Activated CD8-positive, alpha-beta memory T cell treated with anti-CD3 and anti-CD28 coated beads, Interleukin-2, amount 50 U/mL, for 4 hours (primary cell): Measurements from ENCODE around the gene DNAJC22.
A peak's percentile ranks its signal among the peaks of the same experiment; 100 is the strongest.
"Not testable (repeated sequence)": the region's sequence is repeated elsewhere in the genome, so short reads cannot be mapped to it uniquely, and the experiment has no call there.

ENCODE experiments used
- DNase-seq: peaks from one replicate; pipeline ENCODE4 v3.0.0-alpha.2; 2020

Gene DNAJC22

DNA sequence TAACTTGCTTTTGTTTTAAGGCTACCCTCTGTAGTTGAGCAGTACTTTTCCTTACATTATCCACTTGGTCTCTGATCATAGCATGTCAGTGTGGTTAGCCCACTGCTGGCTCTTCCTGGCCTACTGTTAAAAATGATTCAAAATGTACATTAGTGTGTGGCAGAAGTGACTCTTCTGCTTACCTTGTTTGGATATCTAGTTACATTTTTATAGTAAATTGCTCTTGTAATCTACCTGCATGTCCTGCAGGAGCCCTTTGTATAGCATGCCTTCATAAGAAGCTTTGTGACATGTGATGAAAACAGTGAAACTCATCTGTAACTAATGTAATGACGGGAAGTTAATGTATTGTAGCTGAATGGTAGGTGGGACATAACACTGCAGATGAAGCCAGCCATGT, 28.7 kb downstream of the DNAJC22 start:
- no peak for DNase-seq

DNA sequence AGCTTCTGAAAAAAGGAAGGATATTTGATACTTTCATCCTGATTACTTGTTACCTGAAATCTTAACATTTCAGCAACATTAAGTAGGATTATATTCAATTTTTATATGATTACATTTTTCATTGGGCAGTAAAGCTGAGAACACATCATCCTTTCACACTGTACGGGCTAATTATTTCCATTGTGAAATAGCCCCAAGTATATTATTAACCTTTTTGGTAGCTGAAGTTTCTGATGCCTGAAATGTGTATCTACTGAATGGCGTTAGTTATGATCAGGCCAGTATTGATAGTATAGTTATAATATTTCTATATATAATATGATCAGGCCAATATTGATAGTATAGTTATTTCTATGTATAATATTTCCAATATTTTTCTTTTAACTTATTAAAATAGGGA, 30.7 kb downstream of the DNAJC22 start:
- DNase-seq = no peak

DNA sequence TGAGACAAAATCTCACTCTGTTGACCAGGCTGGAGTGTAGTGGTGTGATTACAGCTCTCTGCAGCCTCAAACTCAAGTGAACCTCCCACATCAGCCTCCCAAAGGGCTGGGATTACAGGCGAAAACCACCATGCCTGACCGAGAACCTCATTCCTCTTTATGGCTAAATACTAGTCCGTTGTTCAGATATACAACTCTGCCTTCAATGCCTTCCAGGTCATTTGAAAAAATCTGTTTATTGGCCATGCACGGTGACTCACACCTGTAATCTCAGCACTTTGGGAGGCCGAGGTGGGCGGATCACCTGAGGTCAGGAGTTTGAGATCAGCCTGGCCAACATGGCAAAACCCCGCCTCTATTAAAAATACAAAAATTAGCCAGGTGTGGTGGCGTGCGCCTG, 33.5 kb downstream of the DNAJC22 start:
- DNase-seq = not testable (repeated sequence)

DNA sequence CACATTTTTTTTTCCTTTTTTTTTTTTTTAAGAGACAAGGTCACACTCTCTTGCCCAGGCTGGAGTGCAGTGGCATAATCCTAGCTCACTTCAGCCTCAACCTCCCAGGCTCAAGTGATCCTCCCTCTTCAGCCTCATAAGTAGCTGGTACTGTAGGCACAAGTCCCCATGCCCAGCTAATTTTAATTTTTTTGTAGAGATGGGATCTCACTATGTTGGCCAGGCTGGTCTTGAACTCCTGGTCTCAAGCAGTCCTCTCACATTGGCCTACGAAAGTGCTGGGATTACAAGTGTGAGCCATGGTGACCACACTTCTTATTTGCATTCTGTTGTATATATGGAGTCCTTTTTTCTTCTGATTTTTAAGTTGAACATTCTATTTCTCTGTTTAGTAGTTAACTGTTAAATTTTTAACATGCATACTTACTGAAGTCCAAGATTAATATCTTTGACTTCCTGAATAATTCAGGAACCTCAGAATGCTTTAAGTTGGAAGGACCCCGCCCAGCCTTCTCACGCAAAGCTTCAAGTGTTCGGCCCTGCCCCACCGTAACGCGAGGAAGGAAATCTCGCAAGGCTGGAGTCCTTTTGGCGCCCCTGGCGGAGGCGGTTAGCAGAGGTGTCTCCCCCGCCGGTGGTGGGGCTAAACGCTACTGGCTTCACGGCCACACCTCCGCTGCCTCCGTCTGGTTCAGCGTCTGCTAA, 42.1 kb downstream of the DNAJC22 start:
- DNase-seq = peak; percentile 76

DNA sequence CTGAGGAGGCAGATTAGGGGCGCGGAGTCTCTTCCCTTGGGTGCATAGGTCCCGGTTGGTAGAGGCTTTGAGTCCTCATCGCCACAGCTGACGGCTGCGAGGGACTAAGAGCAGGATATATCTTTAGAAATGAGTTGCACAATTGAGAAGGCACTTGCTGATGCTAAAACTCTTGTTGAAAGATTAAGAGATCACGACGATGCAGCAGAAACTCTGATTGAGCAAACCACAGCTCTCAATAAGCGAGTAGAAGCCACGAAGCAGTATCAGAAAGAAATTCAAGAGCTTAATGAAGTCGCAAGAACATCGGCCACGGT, 42.7 kb downstream of the DNAJC22 start:
- no peak for DNase-seq

DNA sequence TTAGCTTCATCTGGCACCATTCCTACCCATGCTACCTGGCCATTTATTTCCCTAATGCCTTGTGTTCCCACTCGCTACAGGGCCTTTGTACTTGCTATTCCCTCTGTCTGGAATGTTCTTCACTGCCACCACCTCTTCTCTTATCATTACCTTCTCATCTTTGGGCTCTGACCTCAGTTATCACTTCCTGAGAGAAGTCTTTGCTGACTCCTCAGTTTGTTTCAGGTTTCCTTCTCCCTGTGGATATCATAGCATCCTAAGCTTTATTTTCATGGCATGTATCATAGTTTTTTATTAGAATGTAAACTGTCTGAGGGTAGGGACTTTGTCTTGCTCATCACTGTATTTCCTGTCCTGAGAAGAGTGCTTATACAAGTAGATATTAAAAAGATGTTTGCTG, 50.3 kb downstream of the DNAJC22 start:
- no peak for DNase-seq

DNA sequence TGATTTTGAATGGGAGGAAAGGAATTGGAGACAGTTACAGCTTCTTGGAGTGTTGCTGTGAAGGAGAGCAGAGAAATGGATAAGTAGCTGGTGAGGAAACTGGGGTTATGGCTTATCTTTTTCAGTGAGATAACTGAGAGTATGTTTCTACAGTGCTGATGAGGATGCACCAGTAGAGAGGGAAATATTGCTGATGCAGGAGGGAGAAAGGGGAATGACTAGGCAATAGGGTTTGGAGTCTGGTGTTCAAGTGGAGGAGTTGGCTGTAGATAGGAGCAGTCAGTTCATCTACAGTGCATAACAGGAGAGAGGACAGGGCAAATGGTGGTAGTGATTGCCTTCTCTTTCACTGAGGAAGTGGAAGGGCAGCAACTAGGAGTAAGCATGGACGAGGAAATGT, 53.6 kb downstream of the DNAJC22 start:
- DNase-seq = no peak
